GM12878 (cell line): ENCODE results near the gene CD52. TPM values are rescaled to one million over a fixed set of nuclear protein-coding genes. Genes with fewer than 3 reads are reported as not detected.

Experiments
- BCL11A ChIP-seq: IDR thresholded peaks from 2 replicates; pipeline ENCODE4 v1.6.1; 2011; ENCODE audit warnings: low read depth, low read length
- HDGF ChIP-seq: fragments of 450-650 bp; IDR thresholded peaks from 2 replicates; pipeline ENCODE4 v1.6.1; 2016; ENCODE audit warnings: antibody characterized with exemption
- IKZF2 ChIP-seq, 2 experiments: fragments of 450-650 bp; IDR thresholded peaks; 2 replicates each; pipeline ENCODE4 v1.6.1; 2017; ENCODE audit warnings: mild to moderate bottlenecking in 2 of 2, moderate library complexity in 2 of 2
- KLF5 ChIP-seq: fragments of 450-650 bp; IDR thresholded peaks from 2 replicates; pipeline ENCODE4 v1.6.1; 2014; ENCODE audit warnings: mild to moderate bottlenecking; ENCODE audit not compliant: partially characterized antibody
- LARP7 ChIP-seq: fragments of 450-650 bp; IDR thresholded peaks from 2 replicates; pipeline ENCODE4 v1.6.1; 2017; ENCODE audit warnings: mild to moderate bottlenecking
- MTA2 ChIP-seq: fragments of 450-650 bp; IDR thresholded peaks from 2 replicates; pipeline ENCODE4 v1.6.1; 2016; ENCODE audit warnings: low read depth, mild to moderate bottlenecking, moderate library complexity
- MTA3 ChIP-seq: IDR thresholded peaks from 2 replicates; pipeline ENCODE4 v1.6.1; 2012; ENCODE audit warnings: low read length, inconsistent platforms, borderline replicate concordance
- MYC ChIP-seq: IDR thresholded peaks from 2 replicates; pipeline ENCODE4 v1.6.1; 2011; ENCODE audit warnings: mild to moderate bottlenecking, low read length, moderate library complexity, inconsistent platforms; ENCODE audit not compliant: insufficient read depth, insufficient replicate concordance, insufficient read length, severe bottlenecking
- RUNX3 ChIP-seq: IDR thresholded peaks from 2 replicates; pipeline ENCODE4 v1.6.1; 2012; ENCODE audit warnings: low read length, inconsistent platforms
- SIX5 ChIP-seq: IDR thresholded peaks from 2 replicates; pipeline ENCODE4 v1.6.1; 2011; ENCODE audit warnings: mild to moderate bottlenecking, low read depth, low read length, moderate library complexity; ENCODE audit not compliant: severe bottlenecking
- SREBF2 ChIP-seq: IDR thresholded peaks from 2 replicates; pipeline ENCODE4 v1.6.1; 2012; ENCODE audit warnings: mild to moderate bottlenecking, low read length
- SUZ12 ChIP-seq: fragments of 200-600 bp; sonication (generic); IDR thresholded peaks from one replicate; pipeline ENCODE4 v1.6.1; 2018; ENCODE audit warnings: antibody characterized with exemption, mild to moderate bottlenecking; ENCODE audit not compliant: unreplicated experiment
- WRNIP1 ChIP-seq: IDR thresholded peaks from 2 replicates; pipeline ENCODE4 v1.6.1; 2011; ENCODE audit warnings: low read depth, low read length, improper control_type of control experiment, borderline replicate concordance
- polyA plus RNA-seq, 11 experiments: library from polyadenylated mRNA; depleted of rRNA in 4 of 11; unstranded in 6 of 11; stranded (reverse) in 5 of 11; fragments of >200 nt; fragmentation: Nextera tagmentation in 4 of 11; fragmentation: Illumina TruSeq in 1 of 11; extraction: Ambion mirVana in 4 of 11; extraction: Trizol in 1 of 11; gene quantifications; 1 replicate in 1 of 11; 2 replicates in 10 of 11; pipeline versions ENCODE4 v1.2.1 to v1.2.3, GENCODE V29; 2011 to 2016; ENCODE audit warnings: inconsistent platforms in 2 of 11, missing spikeins in 2 of 11, low read depth in 1 of 11
- total RNA-seq, 4 experiments: library from RNA; depleted of rRNA in 3 of 4; stranded (reverse); fragments of >200 nt in 3 of 4; fragmentation: Illumina TruSeq in 1 of 4; extraction: Trizol in 1 of 4; gene quantifications; 2 replicates each; pipeline versions ENCODE4 v1.2.1 to v1.2.3, GENCODE V29; 2013 to 2021
- TF ChIP-seq, protein P1 (sequence below): fragments of 150-350 bp; IDR thresholded peaks from 2 replicates; pipeline ENCODE4 v1.6.1; 2016; ENCODE audit warnings: low read depth, low read length

CD52 gene
- total and polyA plus RNA-seq, 10 of the 15 experiments (the other 5 are each of a cell fraction or from before 2014, with no cell fraction given) = 237 to 2,736 (median 532) TPM

DNA sequence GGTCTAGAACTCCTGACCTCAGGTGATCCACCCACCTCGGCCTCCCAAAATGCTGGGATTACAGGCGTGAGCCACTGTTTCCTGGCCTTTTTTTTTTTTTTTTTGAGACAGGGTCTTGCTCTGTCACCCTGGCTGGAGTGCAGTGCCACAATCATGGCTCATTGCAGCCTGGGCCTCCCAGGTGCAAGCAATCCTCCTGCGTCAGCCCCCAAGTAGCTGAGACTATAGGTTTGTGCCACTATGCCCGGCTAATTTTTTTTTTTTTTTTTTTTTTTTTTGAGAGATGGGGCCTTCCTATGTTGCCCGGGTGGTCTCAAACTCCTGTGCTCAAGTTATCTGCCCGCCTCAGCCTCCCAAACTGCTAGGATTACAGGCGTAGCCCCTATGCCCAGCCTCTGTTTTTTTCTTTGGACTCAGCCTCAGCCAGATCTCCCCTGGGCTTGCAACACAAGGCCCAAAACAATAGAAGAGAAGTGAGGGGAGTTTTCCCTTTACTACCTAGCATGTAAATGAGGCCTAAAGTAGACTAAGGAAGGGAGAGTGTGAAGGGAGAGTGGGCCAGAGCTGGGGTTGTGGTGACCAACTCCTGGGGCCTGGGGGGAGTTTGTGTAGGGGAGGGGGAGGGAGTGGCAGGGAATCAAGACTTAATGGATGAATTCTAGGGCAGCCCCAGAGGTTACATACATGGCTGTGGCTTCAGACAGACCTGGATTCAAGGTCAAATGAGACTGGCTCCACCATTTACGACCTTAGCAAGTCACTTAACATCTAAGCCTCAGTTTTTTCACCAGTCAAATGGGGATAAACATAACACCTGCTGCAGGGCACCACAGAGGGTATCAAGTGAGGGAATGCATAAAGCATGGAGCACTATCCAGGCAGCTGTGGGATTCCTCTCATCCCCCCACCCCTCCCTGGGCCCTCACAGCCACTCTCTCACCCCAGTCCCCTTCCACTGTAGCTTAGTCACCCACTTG is 1.6 kb upstream of the CD52 start (continued):
- TF ChIP-seq, protein P1, sequence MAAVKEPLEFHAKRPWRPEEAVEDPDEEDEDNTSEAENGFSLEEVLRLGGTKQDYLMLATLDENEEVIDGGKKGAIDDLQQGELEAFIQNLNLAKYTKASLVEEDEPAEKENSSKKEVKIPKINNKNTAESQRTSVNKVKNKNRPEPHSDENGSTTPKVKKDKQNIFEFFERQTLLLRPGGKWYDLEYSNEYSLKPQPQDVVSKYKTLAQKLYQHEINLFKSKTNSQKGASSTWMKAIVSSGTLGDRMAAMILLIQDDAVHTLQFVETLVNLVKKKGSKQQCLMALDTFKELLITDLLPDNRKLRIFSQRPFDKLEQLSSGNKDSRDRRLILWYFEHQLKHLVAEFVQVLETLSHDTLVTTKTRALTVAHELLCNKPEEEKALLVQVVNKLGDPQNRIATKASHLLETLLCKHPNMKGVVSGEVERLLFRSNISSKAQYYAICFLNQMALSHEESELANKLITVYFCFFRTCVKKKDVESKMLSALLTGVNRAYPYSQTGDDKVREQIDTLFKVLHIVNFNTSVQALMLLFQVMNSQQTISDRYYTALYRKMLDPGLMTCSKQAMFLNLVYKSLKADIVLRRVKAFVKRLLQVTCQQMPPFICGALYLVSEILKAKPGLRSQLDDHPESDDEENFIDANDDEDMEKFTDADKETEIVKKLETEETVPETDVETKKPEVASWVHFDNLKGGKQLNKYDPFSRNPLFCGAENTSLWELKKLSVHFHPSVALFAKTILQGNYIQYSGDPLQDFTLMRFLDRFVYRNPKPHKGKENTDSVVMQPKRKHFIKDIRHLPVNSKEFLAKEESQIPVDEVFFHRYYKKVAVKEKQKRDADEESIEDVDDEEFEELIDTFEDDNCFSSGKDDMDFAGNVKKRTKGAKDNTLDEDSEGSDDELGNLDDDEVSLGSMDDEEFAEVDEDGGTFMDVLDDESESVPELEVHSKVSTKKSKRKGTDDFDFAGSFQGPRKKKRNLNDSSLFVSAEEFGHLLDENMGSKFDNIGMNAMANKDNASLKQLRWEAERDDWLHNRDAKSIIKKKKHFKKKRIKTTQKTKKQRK = no peak
- no peak for TF ChIP-seq MYC
- no peak for TF ChIP-seq SREBF2
- peak; percentile 30; the same call in 1 of the 2 replicates for TF ChIP-seq RUNX3
- TF ChIP-seq KLF5 = no peak
- TF ChIP-seq BCL11A = no peak
- TF ChIP-seq IKZF2 (IDR thresholded peaks at IDR 0.05) = peak in 1 of 2 experiments; percentile 20; a peak in 2 of 4 replicates
- no peak for TF ChIP-seq SIX5
- no peak for TF ChIP-seq WRNIP1
- TF ChIP-seq MTA3 = no peak
- TF ChIP-seq MTA2 = no peak
- no peak for TF ChIP-seq SUZ12
- TF ChIP-seq LARP7 = no peak
- 0 out of 2 replicates have a peak, but pooled peaks have one; percentile 4 for TF ChIP-seq HDGF
